HepG2 (cell line): ENCODE measurements around the gene NT5C. TPM values are rescaled to one million over a fixed set of nuclear protein-coding genes. Genes with fewer than 3 reads are reported as not detected.

ENCODE experiments used
- ARNT2 ChIP-seq: sonication (generic); formaldehyde crosslinking; IDR thresholded peaks from 2 replicates; pipeline ENCODE4 v1.8.0; 2022; ENCODE audit warnings: mild to moderate bottlenecking, low read depth, missing genetic modification reagents, moderate library complexity
- CHD4 ChIP-seq: fragments of 200-600 bp; sonication (generic); IDR thresholded peaks from 2 replicates; pipeline ENCODE4 v1.7.0; 2017; ENCODE audit warnings: mild to moderate bottlenecking, low read length, borderline replicate concordance
- FOSL2 ChIP-seq: sonication (generic); formaldehyde crosslinking; IDR thresholded peaks from 2 replicates; pipeline ENCODE4 v1.4.0; 2020; ENCODE audit warnings: missing genetic modification reagents
- GABPB1 ChIP-seq: IDR thresholded peaks from 2 replicates; pipeline ENCODE4 v1.6.1; 2016; ENCODE audit warnings: mild to moderate bottlenecking, missing genetic modification reagents, moderate library complexity, missing compliant biosample characterization
- HNRNPLL ChIP-seq: fragments of 200-400 bp; formaldehyde crosslinking; IDR thresholded peaks from 2 replicates; pipeline ENCODE4 v1.6.1; 2017; ENCODE audit warnings: mild to moderate bottlenecking, low read depth, low read length; ENCODE audit not compliant: poor library complexity, severe bottlenecking
- IKZF4 ChIP-seq: sonication (generic); formaldehyde crosslinking; IDR thresholded peaks from 2 replicates; pipeline ENCODE4 v1.5.1; 2020; ENCODE audit warnings: borderline replicate concordance, mild to moderate bottlenecking, low read depth, missing genetic modification reagents; ENCODE audit errors: not compliant biosample characterization
- JDP2 ChIP-seq: sonication (generic); formaldehyde crosslinking; IDR thresholded peaks from 2 replicates; pipeline ENCODE4 v1.8.1; 2022; ENCODE audit warnings: missing genetic modification reagents, borderline replicate concordance
- MTA3 ChIP-seq: sonication (generic); formaldehyde crosslinking; IDR thresholded peaks from 2 replicates; pipeline ENCODE4 v1.4.0; 2020; ENCODE audit warnings: missing genetic modification reagents
- MTERF4 ChIP-seq: sonication (generic); formaldehyde crosslinking; IDR thresholded peaks from 2 replicates; pipeline ENCODE4 v1.8.0; 2023; ENCODE audit warnings: mild to moderate bottlenecking, missing genetic modification reagents
- MXD3 ChIP-seq: IDR thresholded peaks from 2 replicates; pipeline ENCODE4 v1.6.1; 2016; ENCODE audit warnings: mild to moderate bottlenecking, missing biosample characterization, missing genetic modification reagents
- MYNN ChIP-seq: sonication (generic); formaldehyde crosslinking; IDR thresholded peaks from 2 replicates; pipeline ENCODE4 v1.4.0; 2020; ENCODE audit warnings: mild to moderate bottlenecking, low read depth, missing genetic modification reagents
- NFYB ChIP-seq: sonication (generic); formaldehyde crosslinking; IDR thresholded peaks from 2 replicates; pipeline ENCODE4 v1.4.0; 2020; ENCODE audit warnings: missing genetic modification reagents
- PHB2 ChIP-seq: fragments of 450-650 bp; IDR thresholded peaks from 2 replicates; pipeline ENCODE4 v1.6.1; 2018; ENCODE audit not compliant: partially characterized antibody
- SALL1 ChIP-seq: sonication (generic); formaldehyde crosslinking; IDR thresholded peaks from 2 replicates; pipeline ENCODE4 v1.8.0; 2022; ENCODE audit warnings: mild to moderate bottlenecking, missing genetic modification reagents
- SIX4 ChIP-seq: sonication (generic); formaldehyde crosslinking; IDR thresholded peaks from 2 replicates; pipeline ENCODE4 v1.4.0; 2020; ENCODE audit warnings: missing genetic modification reagents
- SNAPC2 ChIP-seq: sonication (generic); formaldehyde crosslinking; IDR thresholded peaks from 2 replicates; pipeline ENCODE4 v1.8.1; 2022; ENCODE audit warnings: mild to moderate bottlenecking, missing genetic modification reagents
- TFDP1 ChIP-seq: IDR thresholded peaks from 2 replicates; pipeline ENCODE4 v1.6.1; 2016; ENCODE audit warnings: missing compliant biosample characterization, missing genetic modification reagents, borderline replicate concordance
- ZBTB7B ChIP-seq: sonication (generic); formaldehyde crosslinking; IDR thresholded peaks from 2 replicates; pipeline ENCODE4 v1.4.0; 2020; ENCODE audit warnings: missing genetic modification reagents
- ZNF326 ChIP-seq: sonication (generic); formaldehyde crosslinking; IDR thresholded peaks from 2 replicates; pipeline ENCODE4 v1.4.0; 2020; ENCODE audit warnings: missing genetic modification reagents, borderline replicate concordance
- ZNF441 ChIP-seq: sonication (generic); formaldehyde crosslinking; IDR thresholded peaks from 2 replicates; pipeline ENCODE4 v1.7.0; 2021; ENCODE audit warnings: missing genetic modification reagents, borderline replicate concordance
- ZNF550 ChIP-seq: sonication (generic); formaldehyde crosslinking; IDR thresholded peaks from 2 replicates; pipeline ENCODE4 v1.4.0; 2020; ENCODE audit warnings: mild to moderate bottlenecking, missing genetic modification reagents, borderline replicate concordance
- ZNF577 ChIP-seq: sonication (generic); formaldehyde crosslinking; IDR thresholded peaks from 2 replicates; pipeline ENCODE4 v1.4.0; 2020; ENCODE audit warnings: mild to moderate bottlenecking, low read depth, missing genetic modification reagents, borderline replicate concordance
- ZNF713 ChIP-seq: sonication (generic); formaldehyde crosslinking; IDR thresholded peaks from 2 replicates; pipeline ENCODE4 v1.4.0; 2020; ENCODE audit warnings: mild to moderate bottlenecking, missing genetic modification reagents
- ZNF790 ChIP-seq: sonication (generic); formaldehyde crosslinking; IDR thresholded peaks from 2 replicates; pipeline ENCODE4 v1.8.0; 2022; ENCODE audit warnings: missing genetic modification reagents, mild to moderate bottlenecking, borderline replicate concordance
- ZNF800 ChIP-seq: sonication (generic); formaldehyde crosslinking; IDR thresholded peaks from 2 replicates; pipeline ENCODE4 v1.4.0; 2020; ENCODE audit warnings: missing genetic modification reagents
- ZSCAN9 ChIP-seq: IDR thresholded peaks from 2 replicates; pipeline ENCODE4 v1.6.1; 2016; ENCODE audit warnings: borderline replicate concordance
- polyA plus RNA-seq, 8 experiments: library from polyadenylated mRNA; depleted of rRNA in 3 of 8; stranded (reverse) in 7 of 8; unstranded in 1 of 8; fragments of >200 nt; fragmentation: Illumina TruSeq in 4 of 8; extraction: Trizol in 4 of 8; gene quantifications; 2 replicates each; pipeline versions ENCODE4 v1.2.1 to v1.2.3, GENCODE V29; 2011 to 2016; ENCODE audit warnings: low read depth in 4 of 8, missing spikeins in 1 of 8, mixed read lengths in 1 of 8; ENCODE audit not compliant: insufficient read depth in 1 of 8
- total RNA-seq, 5 experiments: library from RNA; depleted of rRNA; stranded (reverse); fragments of >200 nt; fragmentation: Illumina TruSeq; extraction: Trizol; gene quantifications; 2 replicates each; pipeline ENCODE4 v1.2.3, GENCODE V29; 2016; ENCODE audit warnings: low read depth in 1 of 5

Gene NT5C
- total and polyA plus RNA-seq, 2 of the 13 experiments (the other 11 are each of a cell fraction or from before 2014, with no cell fraction given), result 42.8 to 48.6 TPM

GRCh38 chr17:75109407-75110233, 21.9 kb downstream of the NT5C start, which contains the start of gene ARMC7 (continued):
- TF ChIP-seq ZNF441, result no peak; the same call in 1 of the 2 replicates
- TF ChIP-seq HNRNPLL, result peak; percentile 81
- TF ChIP-seq ZNF800 (CRISPR knock-in tag), result peak; percentile 33; the same call in 1 of the 2 replicates
- TF ChIP-seq ZNF790 (CRISPR knock-in tag), result no peak
- TF ChIP-seq GABPB1 (CRISPR knock-in tag), result peak; percentile 93
- TF ChIP-seq MTERF4, result no peak
- TF ChIP-seq ZNF713 (CRISPR knock-in tag), result no peak
- 0 out of 2 replicates have a peak, but pooled peaks have one; percentile 36 for TF ChIP-seq MYNN
- TF ChIP-seq ZSCAN9 (CRISPR knock-in tag), result no peak
- TF ChIP-seq SNAPC2 (CRISPR knock-in tag), result no peak
- TF ChIP-seq MXD3 (CRISPR knock-in tag), result no peak; the same call in 1 of the 2 replicates
- TF ChIP-seq NFYB (CRISPR knock-in tag), result no peak
- no peak for TF ChIP-seq ZNF326 (CRISPR knock-in tag)
- TF ChIP-seq SALL1 (CRISPR knock-in tag), result peak; percentile 76
- no peak for TF ChIP-seq FOSL2 (CRISPR knock-in tag)
- 0 out of 2 replicates have a peak, but pooled peaks have one; percentile 46 for TF ChIP-seq SIX4 (CRISPR knock-in tag)
- peak; percentile 64 for TF ChIP-seq IKZF4 (CRISPR knock-in tag)
- no peak for TF ChIP-seq ZBTB7B (CRISPR knock-in tag)
- TF ChIP-seq PHB2, result no peak
- TF ChIP-seq ZNF550 (CRISPR knock-in tag), result peak; percentile 0; the same call in 1 of the 2 replicates
- no peak for TF ChIP-seq ZNF577 (CRISPR knock-in tag)
- TF ChIP-seq TFDP1 (CRISPR knock-in tag), result peak; percentile 77; the same call in 1 of the 2 replicates
- TF ChIP-seq CHD4, result no peak
- TF ChIP-seq MTA3, result no peak
- no peak; the same call in 1 of the 2 replicates for TF ChIP-seq ARNT2 (CRISPR knock-in tag)
- no peak for TF ChIP-seq JDP2 (CRISPR knock-in tag)
